PC-3 (cell line): ENCODE measurements around the gene GGA1. TPM values are rescaled to one million over a fixed set of nuclear protein-coding genes. Genes with fewer than 3 reads are reported as not detected.
A peak's percentile ranks its signal among the peaks of the same experiment; 100 is the strongest.

ENCODE experiments used
- ATAC-seq: fragments of 200-7000 bp; cut with Tn5 transposase; 2 replicates; pipeline ENCODE4 v1.9.1; 2020; ENCODE audit warnings: mild to moderate bottlenecking, moderate library complexity
- BruUV-seq: library from RNA; stranded (reverse); fragments of 400-500 nt; replicated peaks from 2 replicates; lab custom pipeline; 2021; lab: Mats Ljungman, UMichigan
- CTCF ChIA-PET: fragments of 300-600 bp; sonication (Branson Sonifier 250); formaldehyde crosslinking; loops from one replicate; lab custom pipeline; 2022; ENCODE audit warnings: antibody characterized with exemption; lab: Charles Lee
- POLR2A ChIA-PET: fragments of 300-600 bp; sonication (Branson Sonifier 250); formaldehyde crosslinking; loops from one replicate; lab custom pipeline; 2022; ENCODE audit warnings: antibody characterized with exemption; ENCODE audit not compliant: unreplicated experiment; lab: Charles Lee
- DNase-seq: peaks from one replicate; pipeline ENCODE4 v3.0.0-alpha.2; 2015
- H2AFZ ChIP-seq: fragments of 300-600 bp; sonication (generic); 2 replicates; pipeline ENCODE4 v1.6.0; 2016; ENCODE audit warnings: antibody characterized with exemption, low read length
- H3F3A ChIP-seq: fragments of 300-600 bp; sonication (generic); one replicate; pipeline ENCODE4 v1.6.0; 2017; ENCODE audit warnings: antibody characterized with exemption, low read length, control low read depth, mild to moderate bottlenecking; ENCODE audit not compliant: unreplicated experiment
- H3K27ac ChIP-seq: fragments of 300-600 bp; sonication (generic); 2 replicates; pipeline ENCODE4 v1.5.1; 2016; ENCODE audit warnings: mild to moderate bottlenecking, low read length
- H3K27me3 ChIP-seq: fragments of 300-600 bp; sonication (generic); 2 replicates; pipeline ENCODE4 v1.6.1; 2016; ENCODE audit warnings: low read length, mixed read lengths
- H3K36me3 ChIP-seq: fragments of 300-600 bp; sonication (generic); 2 replicates; pipeline ENCODE4 v1.6.1; 2016; ENCODE audit warnings: low read depth, mixed run types, low read length, mixed read lengths
- H3K4me1 ChIP-seq: fragments of 300-600 bp; sonication (generic); 2 replicates; pipeline ENCODE4 v1.5.1; 2016; ENCODE audit warnings: low read length; ENCODE audit not compliant: insufficient read depth
- H3K4me2 ChIP-seq: fragments of 300-600 bp; sonication (generic); 2 replicates; pipeline ENCODE4 v1.6.0; 2016; ENCODE audit warnings: low read length
- H3K4me3 ChIP-seq: fragments of 300-600 bp; sonication (generic); 2 replicates; pipeline ENCODE4 v1.5.1; 2016; ENCODE audit warnings: mild to moderate bottlenecking, low read length, mixed read lengths
- H3K79me2 ChIP-seq: fragments of 300-600 bp; sonication (generic); 2 replicates; pipeline ENCODE4 v1.6.1; 2017; ENCODE audit warnings: low read length, mixed read lengths
- H3K9ac ChIP-seq: fragments of 300-600 bp; sonication (generic); 2 replicates; pipeline ENCODE4 v1.6.0; 2016; ENCODE audit warnings: mild to moderate bottlenecking, low read length
- H3K9me2 ChIP-seq: fragments of 300-600 bp; sonication (generic); replicated peaks from 2 replicates; pipeline ENCODE4 v1.6.1; 2016; ENCODE audit warnings: mixed run types, low read length, mixed read lengths
- H3K9me3 ChIP-seq: fragments of 300-600 bp; sonication (generic); 2 replicates; pipeline ENCODE4 v1.6.1; 2016; ENCODE audit warnings: low read length, mixed read lengths
- H4K20me1 ChIP-seq: fragments of 300-600 bp; sonication (generic); 2 replicates; pipeline ENCODE4 v1.6.1; 2016; ENCODE audit warnings: low read length, mixed read lengths
- EZH2 ChIP-seq: fragments of 300-600 bp; sonication (generic); IDR thresholded peaks from one replicate; pipeline ENCODE4 v1.6.1; 2017; ENCODE audit warnings: antibody characterized with exemption, mild to moderate bottlenecking, low read length; ENCODE audit not compliant: unreplicated experiment
- EZH2phosphoT487 ChIP-seq: fragments of 300-600 bp; sonication (generic); IDR thresholded peaks from 2 replicates; pipeline ENCODE4 v1.6.1; 2018; ENCODE audit warnings: mild to moderate bottlenecking, antibody characterized with exemption, low read length, borderline replicate concordance
- intact Hi-C: fragments of 100-400 bp; cut with micrococcal nuclease; formaldehyde crosslinking; loops from 2 replicates; pipeline ENCODE4 v1.9.0; 2023
- total RNA-seq: library from RNA; depleted of rRNA; stranded (reverse); fragments of >200 nt; gene quantifications from 2 replicates; pipeline ENCODE4 v1.2.3, GENCODE V29; 2014
- TF ChIP-seq, protein P1 (sequence below): fragments of 300-600 bp; sonication (generic); conservative IDR thresholded peaks from 2 replicates; pipeline ENCODE4 v1.5.1; 2017; ENCODE audit warnings: antibody characterized with exemption, low read depth, mild to moderate bottlenecking, low read length

The GGA1 gene
- total RNA-seq, 1 experiment from 2014 or later = 49.1 TPM

GRCh38 chr22:37635157-37635556, 26.5 kb downstream of the GGA1 start:
- Histone ChIP-seq H2AFZ (no peak overlapping the region), H3K9me3 (no peaks in the 10 kb centered on the region), H3F3A (no peaks in the 10 kb centered on the region), H3K4me1 (peaks cover 4% of the 10 kb centered on the region; the same call in 1 of the 2 replicates), H4K20me1 (no peaks in the 10 kb centered on the region), H3K36me3 (no peaks in the 10 kb centered on the region), H3K4me2 (no peak overlapping the region), H3K27me3 (no peaks in the 10 kb centered on the region), H3K9ac (no peak overlapping the region), H3K4me3 (no peak overlapping the region), H3K79me2 (no peaks in the 10 kb centered on the region), H3K9me2 (no peaks in the 10 kb centered on the region), H3K27ac (no peak overlapping the region)
- intact Hi-C loops = no loop called here
- no peak for TF ChIP-seq EZH2
- TF ChIP-seq EZH2phosphoT487 = no peak
- TF ChIP-seq, protein P1, sequence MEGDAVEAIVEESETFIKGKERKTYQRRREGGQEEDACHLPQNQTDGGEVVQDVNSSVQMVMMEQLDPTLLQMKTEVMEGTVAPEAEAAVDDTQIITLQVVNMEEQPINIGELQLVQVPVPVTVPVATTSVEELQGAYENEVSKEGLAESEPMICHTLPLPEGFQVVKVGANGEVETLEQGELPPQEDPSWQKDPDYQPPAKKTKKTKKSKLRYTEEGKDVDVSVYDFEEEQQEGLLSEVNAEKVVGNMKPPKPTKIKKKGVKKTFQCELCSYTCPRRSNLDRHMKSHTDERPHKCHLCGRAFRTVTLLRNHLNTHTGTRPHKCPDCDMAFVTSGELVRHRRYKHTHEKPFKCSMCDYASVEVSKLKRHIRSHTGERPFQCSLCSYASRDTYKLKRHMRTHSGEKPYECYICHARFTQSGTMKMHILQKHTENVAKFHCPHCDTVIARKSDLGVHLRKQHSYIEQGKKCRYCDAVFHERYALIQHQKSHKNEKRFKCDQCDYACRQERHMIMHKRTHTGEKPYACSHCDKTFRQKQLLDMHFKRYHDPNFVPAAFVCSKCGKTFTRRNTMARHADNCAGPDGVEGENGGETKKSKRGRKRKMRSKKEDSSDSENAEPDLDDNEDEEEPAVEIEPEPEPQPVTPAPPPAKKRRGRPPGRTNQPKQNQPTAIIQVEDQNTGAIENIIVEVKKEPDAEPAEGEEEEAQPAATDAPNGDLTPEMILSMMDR = no peak
- DNase-seq (no peak), ATAC-seq (no peak)
- no TSS peak for BruUV-seq
- POLR2A ChIA-PET = no interaction called here
- CTCF ChIA-PET = no interaction called here

DNA sequence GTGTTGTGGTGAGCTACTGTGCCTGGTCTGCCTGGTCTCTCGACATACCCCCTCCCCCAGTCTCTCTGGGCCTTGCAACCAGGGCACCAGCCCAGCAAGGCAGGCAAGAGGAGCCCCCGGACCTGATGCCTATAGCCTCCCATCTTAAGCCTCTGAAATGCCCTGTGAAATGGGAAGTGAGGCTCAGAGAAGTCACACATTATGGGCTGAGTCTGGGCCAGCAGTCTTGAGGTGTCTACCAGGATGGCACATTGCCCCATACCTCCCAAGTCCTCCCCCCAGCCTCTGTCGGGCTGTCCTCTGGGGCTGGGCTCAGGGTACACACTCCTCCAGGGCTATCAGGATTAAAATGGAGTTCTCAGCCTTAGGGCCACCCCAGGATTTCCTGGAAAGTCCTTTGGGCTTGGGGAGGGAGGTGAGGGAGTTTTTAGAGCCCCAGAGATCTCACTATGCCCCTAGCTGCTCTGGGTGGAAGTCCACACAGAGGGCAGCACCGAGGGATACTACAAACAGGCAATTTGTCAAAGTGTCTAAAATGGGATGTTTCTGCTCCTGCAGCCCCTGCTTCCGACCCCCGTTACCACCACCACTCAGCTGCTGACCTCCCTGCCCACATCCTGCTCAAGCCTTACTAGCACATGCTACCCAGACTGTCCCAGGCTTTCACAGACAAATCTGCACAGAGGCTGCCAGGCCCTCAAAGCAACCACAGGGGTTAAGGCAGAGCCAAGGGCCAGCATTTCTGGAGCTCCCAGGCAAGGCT, 27.7 kb downstream of the GGA1 start:
- no peaks in the 10 kb centered on the region for H3K36me3 ChIP-seq
- H3K27me3 ChIP-seq = no peaks in the 10 kb centered on the region
- H3K4me1 ChIP-seq = peaks cover 9% of the 10 kb centered on the region; the same call in 1 of the 2 replicates
- CTCF ChIA-PET = no interaction called here
- POLR2A ChIA-PET = no interaction called here
- BruUV-seq = no TSS peak
- DNase-seq (no peak), ATAC-seq (no peak)
- TF ChIP-seq EZH2phosphoT487 = no peak
- TF ChIP-seq, protein P1 = 0 out of 2 replicates have a peak, but pooled peaks have one; percentile 10
- H3K9me2 ChIP-seq = no peaks in the 10 kb centered on the region
- H4K20me1 ChIP-seq = no peaks in the 10 kb centered on the region
- H3K4me3 ChIP-seq = no peak overlapping the region
- intact Hi-C loops = no loop called here
- H3K79me2 ChIP-seq = 0 out of 2 replicates have a peak, but pooled peaks cover 6% of the 10 kb centered on the region
- no peaks in the 10 kb centered on the region for H3K9me3 ChIP-seq
- no peak overlapping the region for H3K27ac ChIP-seq
- no peak overlapping the region for H3K4me2 ChIP-seq
- no peaks in the 10 kb centered on the region for H3F3A ChIP-seq
- no peak overlapping the region for H3K9ac ChIP-seq
- no peak overlapping the region for H2AFZ ChIP-seq

- intact Hi-C loops = no loop called here
- Histone ChIP-seq H3K27ac (no peak overlapping the region), H3K79me2 (0 out of 2 replicates have a peak, but pooled peaks cover 6% of the 10 kb centered on the region), H3K9me3 (no peaks in the 10 kb centered on the region), H3F3A (no peaks in the 10 kb centered on the region), H3K9me2 (no peaks in the 10 kb centered on the region), H3K4me1 (peaks cover 9% of the 10 kb centered on the region; the same call in 1 of the 2 replicates), H3K4me2 (no peak overlapping the region), H3K9ac (no peak overlapping the region), H3K4me3 (no peak overlapping the region), H3K36me3 (no peaks in the 10 kb centered on the region), H3K27me3 (no peaks in the 10 kb centered on the region), H4K20me1 (no peaks in the 10 kb centered on the region), H2AFZ (no peak overlapping the region)
- ChIA-PET CTCF (no interaction called here), POLR2A (no interaction called here)
- DNase-seq = no peak
- ATAC-seq = no peak
- BruUV-seq = no TSS peak
- TF ChIP-seq, protein P1 = no peak
- TF ChIP-seq EZH2 (no peak), EZH2phosphoT487 (no peak)
Observed at GRCh38 chr22:37636949-37637273, 28.3 kb downstream of the GGA1 start.
